Forelimb muscle (tissue), 1 donor: ENCODE results near the gene ATPAF2. TPM values are rescaled to one million over a fixed set of nuclear protein-coding genes. Genes with fewer than 3 reads are reported as not detected.
"Not testable (repeated sequence)": the region's sequence is repeated elsewhere in the genome, so short reads cannot be mapped to it uniquely, and the experiment has no call there.

ENCODE experiments used
- DNase-seq: peaks from one replicate; pipeline ENCODE4 v3.0.0-alpha.2; 2013; ENCODE audit warnings: low read depth
- polyA plus RNA-seq: library from polyadenylated mRNA; unstranded; fragments of 120-200 nt; gene quantifications from one replicate; pipeline ENCODE4 v1.2.1, GENCODE V29; 2013; ENCODE audit not compliant: insufficient read length

ATPAF2 gene
- polyA plus RNA-seq, 1 donor: 19.7 TPM

GRCh38 chr17:18009609-18010420 lies 29.2 kb downstream of the ATPAF2 start:
- no peak for DNase-seq

GRCh38 chr17:18008496-18009268 lies 30.3 kb downstream of the ATPAF2 start:
- no peak for DNase-seq

- no peak for DNase-seq
Measured at GRCh38 chr17:18006495-18007239, 32.3 kb downstream of the ATPAF2 start.

- DNase-seq: no peak
Measured at GRCh38 chr17:18005496-18005895, 33.5 kb downstream of the ATPAF2 start.

GRCh38 chr17:18004884-18005305 lies 34.1 kb downstream of the ATPAF2 start:
- DNase-seq: no peak

GRCh38 chr17:18004345-18004744 lies 34.6 kb downstream of the ATPAF2 start:
- DNase-seq: no peak

GRCh38 chr17:18002171-18002570 lies 36.8 kb downstream of the ATPAF2 start:
- DNase-seq: no peak

- no peak for DNase-seq
Measured at GRCh38 chr17:18000030-18000408, 38.9 kb downstream of the ATPAF2 start.

GRCh38 chr17:17999364-18000029 lies 39.5 kb downstream of the ATPAF2 start:
- DNase-seq: no peak

GRCh38 chr17:17998934-17999333 lies 40.0 kb downstream of the ATPAF2 start:
- no peak for DNase-seq

GRCh38 chr17:17995887-17996286 lies 43.1 kb downstream of the ATPAF2 start:
- not testable (repeated sequence) for DNase-seq

- DNase-seq: no peak
Measured at GRCh38 chr17:17994271-17995069, 44.5 kb downstream of the ATPAF2 start.

- no peak for DNase-seq
Measured at GRCh38 chr17:17993852-17994251, 45.1 kb downstream of the ATPAF2 start.

- no peak for DNase-seq
Measured at GRCh38 chr17:17993366-17993765, 45.6 kb downstream of the ATPAF2 start.

- no peak for DNase-seq
Measured at GRCh38 chr17:17990282-17990681, 48.7 kb downstream of the ATPAF2 start.

GRCh38 chr17:17989618-17990017 lies 49.4 kb downstream of the ATPAF2 start:
- no peak for DNase-seq

- DNase-seq: no peak
Measured at GRCh38 chr17:17989081-17989480, 49.9 kb downstream of the ATPAF2 start.

GRCh38 chr17:17988427-17988945 lies 50.5 kb downstream of the ATPAF2 start:
- DNase-seq: no peak

- DNase-seq: no peak
Measured at GRCh38 chr17:17987901-17988300, 51.1 kb downstream of the ATPAF2 start.

GRCh38 chr17:17987187-17987896 lies 51.6 kb downstream of the ATPAF2 start:
- DNase-seq: no peak
